Activated T-helper 17 cell treated with anti-CD3 and anti-CD28 coated beads, Interleukin-2, amount 50 U/mL, for 72 hours (primary cell): ENCODE measurements around the gene SLC25A1. TPM values are rescaled to one million over a fixed set of nuclear protein-coding genes. Genes with fewer than 3 reads are reported as not detected.

ENCODE experiments used
- ATAC-seq: fragments of 150-1000 bp; cut with Tn5 transposase; replicated peaks from 2 replicates; pipeline ENCODE4 v1.10.0; 2021; ENCODE audit warnings: mild to moderate bottlenecking, moderate library complexity
- H3K27ac Mint-ChIP-seq: one replicate; pipeline ENCODE4 v1.8.0; 2022; ENCODE audit warnings: mixed read lengths
- H3K27me3 Mint-ChIP-seq: one replicate; pipeline ENCODE4 v1.8.0; 2022; ENCODE audit warnings: mixed read lengths
- H3K36me3 Mint-ChIP-seq: one replicate; pipeline ENCODE4 v1.8.0; 2022; ENCODE audit warnings: low read depth, mild to moderate bottlenecking, mixed read lengths
- H3K4me1 Mint-ChIP-seq: one replicate; pipeline ENCODE4 v1.8.0; 2022; ENCODE audit warnings: mixed read lengths
- H3K4me3 Mint-ChIP-seq: one replicate; pipeline ENCODE4 v1.8.0; 2022; ENCODE audit warnings: mild to moderate bottlenecking, mixed read lengths
- H3K9me3 Mint-ChIP-seq: one replicate; pipeline ENCODE4 v1.8.0; 2022; ENCODE audit warnings: mixed read lengths
- total RNA-seq, 2 donors: library from RNA; stranded (reverse); gene quantifications; one replicate each; pipeline ENCODE4 v1.2.3, GENCODE V29; 2022

SLC25A1 gene
- total RNA-seq, 2 donors from 2014 or later = 33.4 to 47.9 TPM

DNA sequence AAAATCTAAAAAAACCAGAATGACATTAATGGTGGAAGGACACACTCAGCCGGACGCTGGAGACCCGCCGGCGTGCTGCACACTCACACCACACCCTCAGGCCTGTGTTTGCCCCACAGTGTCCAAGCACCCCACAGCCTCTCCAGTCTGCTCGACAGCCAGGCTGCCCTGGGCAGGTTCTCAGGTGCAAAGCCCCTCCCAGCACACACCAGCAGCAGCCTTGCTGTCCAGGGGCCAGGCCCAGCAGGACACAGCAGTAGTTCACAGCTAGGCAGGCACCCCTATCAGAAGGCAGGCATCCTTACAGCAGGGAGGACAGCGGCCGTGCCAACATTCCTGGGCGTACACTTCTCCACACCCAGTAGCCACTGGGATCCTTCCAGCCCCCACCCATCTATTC is 1.7 kb upstream of the SLC25A1 start:
- Mint-ChIP-seq H3K36me3 (no peaks in the 10 kb centered on the region), H3K4me1 (peaks cover 16% of the 10 kb centered on the region), H3K27me3 (no peaks in the 10 kb centered on the region), H3K9me3 (no peaks in the 10 kb centered on the region), H3K27ac (no peak overlapping the region), H3K4me3 (no peak overlapping the region)
- no peak for ATAC-seq

DNA sequence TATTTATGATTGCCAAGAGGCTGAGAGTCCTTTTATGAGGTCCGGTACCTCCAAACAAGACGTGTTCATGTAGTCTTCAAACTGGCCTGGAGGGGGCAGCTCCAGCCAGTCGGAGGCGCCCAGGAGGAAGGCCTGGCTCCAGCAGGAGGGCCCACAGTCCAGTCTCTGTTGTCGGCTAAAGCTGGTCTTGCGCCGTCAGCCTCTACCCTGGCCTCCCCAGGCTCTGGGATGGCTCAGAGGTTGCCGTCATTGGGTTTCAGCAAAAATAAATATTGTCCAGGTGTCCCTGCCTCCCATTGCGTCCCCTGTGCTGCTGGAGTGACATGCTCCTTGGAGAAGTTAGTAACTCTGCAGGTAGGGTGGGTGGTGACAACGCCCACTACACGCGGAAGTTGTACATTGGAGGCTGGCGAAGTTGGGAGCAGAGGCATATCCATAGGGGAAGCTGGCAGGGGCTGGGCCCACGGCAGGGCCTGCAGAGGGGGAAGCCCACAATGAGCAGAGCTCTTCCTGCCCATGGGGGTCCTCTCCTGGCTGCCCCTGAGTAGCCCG is 1.0 kb upstream of the SLC25A1 start:
- Mint-ChIP-seq H3K27ac (peak overlapping the region; percentile 62), H3K36me3 (no peaks in the 10 kb centered on the region), H3K4me1 (peaks cover 16% of the 10 kb centered on the region), H3K4me3 (peak overlapping the region; percentile 77), H3K27me3 (no peaks in the 10 kb centered on the region), H3K9me3 (no peaks in the 10 kb centered on the region)
- ATAC-seq = peak; percentile 48

GRCh38 chr22:19178065-19178656 is 375 bp downstream of the SLC25A1 start:
- H3K27ac Mint-ChIP-seq = no peak overlapping the region
- no peaks in the 10 kb centered on the region for H3K9me3 Mint-ChIP-seq
- no peaks in the 10 kb centered on the region for H3K27me3 Mint-ChIP-seq
- peak; percentile 43 for ATAC-seq
- H3K4me3 Mint-ChIP-seq = peak overlapping the region; percentile 44
- peaks cover 16% of the 10 kb centered on the region for H3K4me1 Mint-ChIP-seq
- H3K36me3 Mint-ChIP-seq = no peaks in the 10 kb centered on the region

GRCh38 chr22:19177164-19178064 is 1.1 kb downstream of the SLC25A1 start:
- Mint-ChIP-seq H3K27ac (no peak overlapping the region), H3K9me3 (no peaks in the 10 kb centered on the region), H3K36me3 (peaks cover 5% of the 10 kb centered on the region), H3K4me3 (peak overlapping the region; percentile 44), H3K27me3 (no peaks in the 10 kb centered on the region), H3K4me1 (peaks cover 19% of the 10 kb centered on the region)
- ATAC-seq = no peak

DNA sequence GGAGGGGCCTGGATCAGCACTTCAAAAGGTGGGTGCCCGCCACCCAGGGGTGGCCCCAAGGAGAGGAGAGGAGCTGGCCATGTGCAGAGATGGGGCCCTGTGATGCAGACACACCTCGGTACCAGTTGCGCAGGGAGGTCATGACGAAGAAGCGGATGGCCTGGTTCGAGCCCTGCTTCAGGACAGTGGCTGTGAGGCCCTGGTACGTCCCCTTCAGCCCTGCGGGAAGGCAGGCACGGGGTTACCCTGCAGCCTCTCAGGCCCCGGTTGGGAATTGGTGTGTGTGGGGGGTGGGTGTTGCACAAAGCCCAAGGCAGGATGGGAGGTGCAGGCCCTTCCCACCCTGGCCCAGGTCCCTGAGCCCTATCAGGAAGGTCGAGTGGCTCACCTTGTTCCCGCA is 1.8 kb downstream of the SLC25A1 start:
- H3K27ac Mint-ChIP-seq = no peak overlapping the region
- H3K4me1 Mint-ChIP-seq = peaks cover 17% of the 10 kb centered on the region
- no peaks in the 10 kb centered on the region for H3K9me3 Mint-ChIP-seq
- no peaks in the 10 kb centered on the region for H3K27me3 Mint-ChIP-seq
- ATAC-seq = no peak
- peaks cover 10% of the 10 kb centered on the region for H3K36me3 Mint-ChIP-seq
- peak overlapping the region; percentile 44 for H3K4me3 Mint-ChIP-seq

DNA sequence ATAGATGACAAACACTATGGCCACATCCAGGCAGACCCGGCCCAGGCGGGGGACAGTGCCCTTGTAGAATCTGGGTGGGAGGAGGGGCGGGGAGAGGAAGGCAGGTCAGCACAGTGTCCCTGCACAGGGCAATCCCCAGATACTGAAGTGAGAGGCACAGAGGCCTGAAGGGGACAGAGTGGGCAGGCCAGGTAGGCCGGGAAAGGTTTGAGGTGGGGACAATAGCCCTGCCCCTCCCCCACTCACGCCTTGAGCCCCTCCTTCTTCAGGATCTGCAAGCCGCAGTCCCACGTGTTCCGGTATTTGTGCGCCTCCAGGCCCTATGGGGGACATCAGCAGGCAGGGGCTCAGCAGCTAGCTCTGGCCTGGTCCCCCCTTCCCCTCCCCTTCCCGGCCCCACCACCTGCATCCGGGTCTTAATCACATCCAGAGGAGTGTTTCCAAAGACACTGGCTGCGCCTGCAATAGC is 2.3 kb downstream of the SLC25A1 start:
- Mint-ChIP-seq H3K36me3 (peaks cover 14% of the 10 kb centered on the region), H3K27ac (no peak overlapping the region), H3K4me3 (peak overlapping the region; percentile 44), H3K9me3 (no peaks in the 10 kb centered on the region), H3K27me3 (no peaks in the 10 kb centered on the region), H3K4me1 (peaks cover 14% of the 10 kb centered on the region)
- no peak for ATAC-seq

GRCh38 chr22:19175602-19176174 is 2.8 kb downstream of the SLC25A1 start:
- no peak for ATAC-seq
- peak overlapping the region; percentile 44 for H3K4me3 Mint-ChIP-seq

GRCh38 chr22:19175026-19175601 is 3.4 kb downstream of the SLC25A1 start:
- H3K36me3 Mint-ChIP-seq = peaks cover 18% of the 10 kb centered on the region
- ATAC-seq = no peak
- H3K4me1 Mint-ChIP-seq = peaks cover 11% of the 10 kb centered on the region
- H3K9me3 Mint-ChIP-seq = no peaks in the 10 kb centered on the region
- H3K4me3 Mint-ChIP-seq = no peak overlapping the region
- H3K27ac Mint-ChIP-seq = no peak overlapping the region
- H3K27me3 Mint-ChIP-seq = peaks cover 4% of the 10 kb centered on the region

More at GRCh38 chr22:19175602-19176174, 2.8 kb downstream of the SLC25A1 start:
- Mint-ChIP-seq H3K4me1 (peaks cover 11% of the 10 kb centered on the region), H3K36me3 (peaks cover 18% of the 10 kb centered on the region), H3K27me3 (no peaks in the 10 kb centered on the region), H3K27ac (no peak overlapping the region), H3K9me3 (no peaks in the 10 kb centered on the region)

DNA sequence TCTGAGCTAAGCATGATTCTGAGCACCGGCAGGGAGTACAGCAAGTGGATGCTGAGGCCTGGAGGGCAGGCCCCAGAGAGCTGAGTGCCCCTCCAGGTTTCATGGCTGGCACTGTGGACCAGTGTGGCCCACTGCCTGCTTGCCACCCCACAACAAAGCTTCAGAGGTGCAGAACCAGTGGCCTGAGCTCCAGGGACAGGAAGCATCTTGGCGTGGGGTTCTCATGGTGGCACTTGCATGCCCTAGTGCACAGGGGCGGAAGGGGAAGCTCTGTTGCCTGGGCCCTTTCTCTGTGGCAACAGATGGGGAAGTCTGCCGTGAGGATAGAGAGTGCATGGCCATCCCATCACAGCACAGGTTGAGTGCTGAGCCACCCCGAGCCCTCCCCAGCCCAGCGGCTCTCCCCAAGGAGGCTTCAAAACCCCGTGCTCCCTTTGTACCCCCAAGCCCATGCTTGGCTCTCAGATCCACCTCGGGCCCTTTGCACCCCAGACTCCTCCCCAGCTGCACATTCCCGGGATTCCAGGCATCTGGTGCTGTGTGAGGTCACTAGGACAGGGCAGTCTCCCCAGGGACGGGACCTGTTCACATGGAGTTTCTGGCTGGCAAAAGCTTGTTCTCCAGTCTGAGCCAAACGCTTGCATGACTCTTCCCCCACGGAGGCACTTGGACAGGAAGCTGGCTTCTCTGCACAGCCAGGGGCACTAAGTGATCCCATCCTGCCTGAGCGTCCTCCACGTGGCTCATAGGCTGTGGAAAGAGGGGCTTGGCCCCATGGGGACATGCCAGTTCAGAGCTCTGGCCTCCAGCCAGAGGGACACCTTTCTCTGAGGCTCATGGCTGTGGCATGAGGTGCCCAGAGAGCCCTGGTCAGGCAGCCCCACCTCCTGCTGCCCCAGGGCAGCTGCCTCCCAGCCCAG is 4.2 kb downstream of the SLC25A1 start:
- no peak for ATAC-seq
- peaks cover 5% of the 10 kb centered on the region for H3K27me3 Mint-ChIP-seq
- no peaks in the 10 kb centered on the region for H3K9me3 Mint-ChIP-seq
- peaks cover 11% of the 10 kb centered on the region for H3K4me1 Mint-ChIP-seq
- peaks cover 18% of the 10 kb centered on the region for H3K36me3 Mint-ChIP-seq
- H3K4me3 Mint-ChIP-seq = peak overlapping the region; percentile 94
- no peak overlapping the region for H3K27ac Mint-ChIP-seq

DNA sequence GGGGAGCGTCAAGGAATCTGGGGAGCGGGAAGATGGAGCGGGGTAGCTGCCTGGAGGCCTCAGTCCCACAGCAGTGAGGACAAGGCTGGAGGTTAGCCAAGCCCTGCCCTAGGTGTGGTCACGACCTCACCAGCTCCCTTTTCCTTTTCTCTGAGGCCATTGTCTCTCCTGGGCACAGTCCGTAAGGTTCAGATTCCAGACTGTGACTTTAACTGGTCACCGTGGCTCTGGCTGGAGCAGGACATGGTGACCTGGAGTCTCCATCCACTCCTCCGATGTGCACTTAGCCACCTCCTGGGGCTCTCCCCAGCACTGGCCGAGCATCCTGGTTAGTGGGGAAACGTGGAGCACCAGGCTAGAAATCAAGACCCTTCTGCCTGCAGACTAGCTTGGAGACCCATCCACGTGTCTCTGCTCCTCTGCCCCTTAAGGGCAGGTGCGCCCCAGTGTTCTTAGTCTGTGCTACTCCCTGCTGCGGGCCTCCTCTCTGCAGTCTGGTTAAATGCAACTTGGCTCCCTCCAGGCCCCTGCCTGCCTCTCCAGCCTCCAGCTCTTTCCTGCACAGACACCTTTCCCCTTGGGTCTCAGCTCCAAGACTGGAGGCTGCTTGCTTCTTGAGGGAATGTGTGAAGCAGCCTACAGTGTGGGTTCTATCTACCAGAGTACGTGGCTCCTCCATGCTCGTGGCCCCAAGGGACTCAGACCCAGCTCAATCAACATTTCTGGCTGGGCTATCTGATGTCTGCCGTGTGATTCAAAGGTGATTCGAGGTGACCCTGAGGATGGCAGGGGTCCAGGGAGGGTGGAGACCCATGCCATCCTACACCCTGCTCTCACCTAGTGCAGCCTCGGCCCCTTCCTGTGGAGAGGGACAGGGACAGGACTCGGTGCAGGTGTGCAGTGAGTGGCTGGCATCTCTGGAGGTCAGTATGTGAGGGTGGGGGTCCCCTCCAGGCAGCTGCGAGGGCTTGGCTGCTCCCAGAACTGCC is 5.2 kb downstream of the SLC25A1 start:
- Mint-ChIP-seq H3K27ac (peak overlapping the region; percentile 96), H3K4me3 (peak overlapping the region; percentile 94), H3K9me3 (no peaks in the 10 kb centered on the region), H3K4me1 (peaks cover 16% of the 10 kb centered on the region), H3K27me3 (peaks cover 13% of the 10 kb centered on the region), H3K36me3 (peaks cover 18% of the 10 kb centered on the region)
- no peak for ATAC-seq

DNA sequence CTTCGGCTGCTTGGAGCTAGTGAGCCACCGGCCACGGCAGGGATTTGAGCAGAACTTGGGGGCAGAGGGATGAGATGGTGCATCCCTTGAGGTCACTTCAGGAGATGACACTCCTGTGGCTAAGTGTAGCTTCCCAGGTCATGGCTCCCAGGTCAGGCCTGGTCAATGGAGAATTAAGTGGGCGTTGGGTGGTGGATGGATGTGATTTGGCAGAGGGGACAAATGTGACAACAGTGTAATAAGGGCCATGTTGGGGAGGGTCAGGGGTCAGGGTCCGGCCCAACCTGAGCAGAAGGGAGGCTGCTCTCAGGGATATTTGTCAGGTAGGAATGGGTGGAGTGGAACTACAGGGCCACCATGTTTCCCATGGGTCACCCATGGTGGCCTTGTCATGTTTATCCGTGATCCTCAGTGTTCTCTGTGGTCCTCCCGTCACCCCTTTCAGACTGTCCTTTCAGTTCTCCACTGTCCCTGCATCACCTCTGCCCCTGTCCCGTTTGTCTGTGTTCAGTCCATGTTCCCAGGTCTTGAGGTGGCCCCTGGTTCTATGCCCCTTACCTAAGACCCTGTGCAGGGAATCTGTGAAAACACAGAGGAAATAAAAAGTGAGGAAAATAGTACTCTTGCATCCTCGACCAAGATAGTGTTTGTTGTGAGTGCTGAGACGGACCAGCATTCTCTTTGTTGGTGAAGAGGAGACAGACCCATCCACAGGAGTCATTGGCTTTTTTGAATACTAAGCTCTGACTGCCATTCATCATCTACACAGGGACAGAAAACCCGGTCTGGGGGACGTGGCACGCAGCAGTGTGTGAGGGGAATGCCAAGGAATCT is 6.1 kb downstream of the SLC25A1 start:
- no peak for ATAC-seq
- peaks cover 18% of the 10 kb centered on the region for H3K36me3 Mint-ChIP-seq
- H3K9me3 Mint-ChIP-seq = no peaks in the 10 kb centered on the region
- peaks cover 18% of the 10 kb centered on the region for H3K27me3 Mint-ChIP-seq
- H3K4me3 Mint-ChIP-seq = peak overlapping the region; percentile 94
- peaks cover 16% of the 10 kb centered on the region for H3K4me1 Mint-ChIP-seq
- H3K27ac Mint-ChIP-seq = peak overlapping the region; percentile 96

- Mint-ChIP-seq H3K4me3 (peak overlapping the region; percentile 94), H3K4me1 (peaks cover 16% of the 10 kb centered on the region), H3K9me3 (no peaks in the 10 kb centered on the region), H3K36me3 (peaks cover 18% of the 10 kb centered on the region), H3K27ac (no peak overlapping the region), H3K27me3 (peaks cover 24% of the 10 kb centered on the region)
- no peak for ATAC-seq
Measured at GRCh38 chr22:19169947-19170318, 8.6 kb downstream of the SLC25A1 start.
